Stomach (tissue), 19 donors: ENCODE results near the gene RPS5. TPM values are rescaled to one million over a fixed set of nuclear protein-coding genes. Genes with fewer than 3 reads are reported as not detected.
A peak's percentile ranks its signal among the peaks of the same experiment; 100 is the strongest.

Experiments
- DNase-seq, 2 donors: peaks; one replicate each; pipeline versions ENCODE4 v3.0.0 to v3.0.0-alpha.2; 2013 to 2019
- H3K27ac ChIP-seq, 5 donors: fragments of 200-600 bp in 4 of 5; sonication (generic) in 4 of 5; one replicate each; pipeline ENCODE4 v1.5.1; 2013 to 2019; ENCODE audit warnings: mild to moderate bottlenecking in 1 of 5, moderate library complexity in 1 of 5
- H3K27me3 ChIP-seq, 3 donors: fragments of 200-600 bp; sonication (generic); one replicate each; pipeline ENCODE4 v1.5.1; 2017 to 2019; ENCODE audit warnings: mixed run types in 1 of 3
- H3K36me3 ChIP-seq, 4 donors: fragments of 200-600 bp; sonication (generic); 1 replicate in 3 of 4; 2 replicates in 1 of 4; pipeline ENCODE4 v1.5.1; 2016 to 2019
- H3K4me1 ChIP-seq, 4 donors: fragments of 200-600 bp; sonication (generic); one replicate each; pipeline ENCODE4 v1.5.1; 2016 to 2019
- H3K4me3 ChIP-seq, 4 donors: fragments of 200-600 bp; sonication (generic) in 3 of 4; one replicate each; pipeline ENCODE4 v1.5.1; 2016 to 2019; ENCODE audit warnings: mild to moderate bottlenecking in 1 of 4
- H3K9me3 ChIP-seq, 4 donors: fragments of 200-600 bp; sonication (generic); one replicate each; pipeline ENCODE4 v1.5.1; 2016 to 2019
- EP300 ChIP-seq: sonication (generic); formaldehyde crosslinking; IDR thresholded peaks from one replicate; pipeline ENCODE4 v1.6.1; 2017; ENCODE audit warnings: antibody characterized with exemption
- POLR2A ChIP-seq, 4 donors: fragments of 450-650 bp; IDR thresholded peaks; one replicate each; pipeline ENCODE4 v1.6.1; 2016; ENCODE audit warnings: antibody characterized with exemption in 4 of 4, control low read depth in 2 of 4, mild to moderate bottlenecking in 1 of 4, moderate library complexity in 1 of 4
- POLR2AphosphoS5 ChIP-seq, 3 donors: sonication (generic); formaldehyde crosslinking; IDR thresholded peaks; one replicate each; pipeline ENCODE4 v1.6.1; 2016; ENCODE audit warnings: antibody characterized with exemption in 3 of 3
- WGBS, 5 donors: extraction: QIAGEN DNeasy Blood & Tissue Kit in 3 of 5; methylation state at CpG; one replicate each; pipeline versions ENCODE4 v1.1.5 to v1.1.7; 2013 to 2018; 5-methylcytosine and 5-hydroxymethylcytosine counted together
- intact Hi-C: fragments of 100-400 bp; cut with DNase I; formaldehyde crosslinking; loops from one replicate; pipeline ENCODE4 v1.15.1; 2023; ENCODE audit warnings: low total_unique reads
- long read RNA-seq, 10 donors: transcript quantifications; one replicate each; lab custom pipeline, GENCODE V29; 2026
- polyA plus RNA-seq, 3 donors: library from polyadenylated mRNA; stranded (reverse); fragments of 200-250 nt; gene quantifications; one replicate each; pipeline ENCODE4 v1.2.3, GENCODE V29; 2013
- total RNA-seq, 5 donors: library from RNA; depleted of rRNA; stranded (reverse); fragments of >200 nt; gene quantifications; one replicate each; pipeline versions ENCODE4 v1.1.0 to v1.2.3, GENCODE V29; 2014 to 2016
- TF ChIP-seq, protein P1 (sequence below), 7 experiments: fragments of 450-650 bp in 4 of 7; fragments of 200-600 bp in 3 of 7; sonication (generic) in 3 of 7; IDR thresholded peaks; one replicate each; pipeline ENCODE4 v1.5.1; 2016 to 2019; ENCODE audit warnings: antibody characterized with exemption in 7 of 7, control low read depth in 2 of 7, mild to moderate bottlenecking in 1 of 7
- donor health status: healthy with polysubstance abuse.
- donor health status: Bipolar disorder and iron deficiency.
- donor health status: healthy.

RPS5 gene
- total RNA-seq: 1,000 to 10,000 TPM in 3 of 5 donors, 100 to 1,000 TPM in 2; 801 to 1,605 (median 1,501) TPM
- polyA plus RNA-seq: 1,000 to 10,000 TPM; 1,495 to 2,322 (median 1,503) TPM
- long read RNA-seq, donor 1, transcript RPS5-206 (4 exons, 970 nt): minor isoform, 5 of 381 reads
- long read RNA-seq, donor 1, transcript RPS5-202 (5 exons, 1,520 nt): minor isoform, 21 of 381 reads
- long read RNA-seq, donor 1, transcript RPS5-201 (6 exons, 740 nt): major isoform, 291 of 381 reads
- long read RNA-seq, donor 1, partial matches to known transcripts: 53 of 381 reads
- long read RNA-seq, donor 1, other reads (novel, unspliced or antisense): 6 of 381 reads
- long read RNA-seq, donor 2, transcript RPS5-202 (5 exons, 1,520 nt): minor isoform, 20 of 446 reads
- long read RNA-seq, donor 2, transcript RPS5-201 (6 exons, 740 nt): major isoform, 377 of 446 reads
- long read RNA-seq, donor 2, partial matches to known transcripts: 41 of 446 reads
- long read RNA-seq, donor 2, other reads (novel, unspliced or antisense): 0 of 446 reads
- long read RNA-seq, donor 3, transcript RPS5-202 (5 exons, 1,520 nt): minor isoform, 28 of 413 reads
- long read RNA-seq, donor 3, transcript RPS5-207 (1 exons, 1,747 nt): minor isoform, 12 of 413 reads
- long read RNA-seq, donor 3, transcript RPS5-201 (6 exons, 740 nt): major isoform, 307 of 413 reads
- long read RNA-seq, donor 3, partial matches to known transcripts: 61 of 413 reads
- long read RNA-seq, donor 3, other reads (novel, unspliced or antisense): 0 of 413 reads
- long read RNA-seq, donor 4, transcript RPS5-201 (6 exons, 740 nt): major isoform, 31 of 37 reads
- long read RNA-seq, donor 4, transcript RPS5-202 (5 exons, 1,520 nt): minor isoform, 5 of 37 reads
- long read RNA-seq, donor 4, partial matches to known transcripts: 0 of 37 reads
- long read RNA-seq, donor 4, other reads (novel, unspliced or antisense): 0 of 37 reads
- long read RNA-seq, donor 5, transcript RPS5-201 (6 exons, 740 nt): major isoform, 429 of 600 reads
- long read RNA-seq, donor 5, transcript RPS5-202 (5 exons, 1,520 nt): minor isoform, 45 of 600 reads
- long read RNA-seq, donor 5, transcript RPS5-207 (1 exons, 1,747 nt): minor isoform, 11 of 600 reads
- long read RNA-seq, donor 5, transcript RPS5-206 (4 exons, 970 nt): minor isoform, 7 of 600 reads
- long read RNA-seq, donor 5, partial matches to known transcripts: 92 of 600 reads
- long read RNA-seq, donor 5, other reads (novel, unspliced or antisense): 10 of 600 reads
- long read RNA-seq, donor 6, transcript RPS5-201 (6 exons, 740 nt): major isoform, 1,195 of 1,506 reads
- long read RNA-seq, donor 6, transcript RPS5-202 (5 exons, 1,520 nt): minor isoform, 75 of 1,506 reads
- long read RNA-seq, donor 6, transcript RPS5-207 (1 exons, 1,747 nt): minor isoform, 7 of 1,506 reads
- long read RNA-seq, donor 6, transcript RPS5-206 (4 exons, 970 nt): minor isoform, 16 of 1,506 reads
- long read RNA-seq, donor 6, partial matches to known transcripts: 173 of 1,506 reads
- long read RNA-seq, donor 6, other reads (novel, unspliced or antisense): 31 of 1,506 reads
- long read RNA-seq, donor 7, transcript RPS5-202 (5 exons, 1,520 nt): minor isoform, 69 of 734 reads
- long read RNA-seq, donor 7, transcript RPS5-207 (1 exons, 1,747 nt): minor isoform, 17 of 734 reads
- long read RNA-seq, donor 7, transcript RPS5-201 (6 exons, 740 nt): major isoform, 479 of 734 reads
- long read RNA-seq, donor 7, partial matches to known transcripts: 148 of 734 reads
- long read RNA-seq, donor 7, other reads (novel, unspliced or antisense): 15 of 734 reads
- long read RNA-seq, donor 8, transcript RPS5-206 (4 exons, 970 nt): minor isoform, 7 of 776 reads
- long read RNA-seq, donor 8, transcript RPS5-202 (5 exons, 1,520 nt): minor isoform, 36 of 776 reads
- long read RNA-seq, donor 8, transcript RPS5-207 (1 exons, 1,747 nt): minor isoform, 17 of 776 reads
- long read RNA-seq, donor 8, transcript RPS5-201 (6 exons, 740 nt): major isoform, 594 of 776 reads
- long read RNA-seq, donor 8, partial matches to known transcripts: 109 of 776 reads
- long read RNA-seq, donor 8, other reads (novel, unspliced or antisense): 13 of 776 reads
- long read RNA-seq, donor 9, transcript RPS5-201 (6 exons, 740 nt): major isoform, 406 of 650 reads
- long read RNA-seq, donor 9, transcript RPS5-202 (5 exons, 1,520 nt): minor isoform, 32 of 650 reads
- long read RNA-seq, donor 9, transcript RPS5-206 (4 exons, 970 nt): minor isoform, 10 of 650 reads
- long read RNA-seq, donor 9, transcript RPS5-207 (1 exons, 1,747 nt): minor isoform, 28 of 650 reads
- long read RNA-seq, donor 9, partial matches to known transcripts: 171 of 650 reads
- long read RNA-seq, donor 9, other reads (novel, unspliced or antisense): 0 of 650 reads
- long read RNA-seq, donor 10, transcript RPS5-201 (6 exons, 740 nt): major isoform, 212 of 258 reads
- long read RNA-seq, donor 10, transcript RPS5-202 (5 exons, 1,520 nt): minor isoform, 12 of 258 reads
- long read RNA-seq, donor 10, partial matches to known transcripts: 26 of 258 reads
- long read RNA-seq, donor 10, other reads (novel, unspliced or antisense): 5 of 258 reads

DNA sequence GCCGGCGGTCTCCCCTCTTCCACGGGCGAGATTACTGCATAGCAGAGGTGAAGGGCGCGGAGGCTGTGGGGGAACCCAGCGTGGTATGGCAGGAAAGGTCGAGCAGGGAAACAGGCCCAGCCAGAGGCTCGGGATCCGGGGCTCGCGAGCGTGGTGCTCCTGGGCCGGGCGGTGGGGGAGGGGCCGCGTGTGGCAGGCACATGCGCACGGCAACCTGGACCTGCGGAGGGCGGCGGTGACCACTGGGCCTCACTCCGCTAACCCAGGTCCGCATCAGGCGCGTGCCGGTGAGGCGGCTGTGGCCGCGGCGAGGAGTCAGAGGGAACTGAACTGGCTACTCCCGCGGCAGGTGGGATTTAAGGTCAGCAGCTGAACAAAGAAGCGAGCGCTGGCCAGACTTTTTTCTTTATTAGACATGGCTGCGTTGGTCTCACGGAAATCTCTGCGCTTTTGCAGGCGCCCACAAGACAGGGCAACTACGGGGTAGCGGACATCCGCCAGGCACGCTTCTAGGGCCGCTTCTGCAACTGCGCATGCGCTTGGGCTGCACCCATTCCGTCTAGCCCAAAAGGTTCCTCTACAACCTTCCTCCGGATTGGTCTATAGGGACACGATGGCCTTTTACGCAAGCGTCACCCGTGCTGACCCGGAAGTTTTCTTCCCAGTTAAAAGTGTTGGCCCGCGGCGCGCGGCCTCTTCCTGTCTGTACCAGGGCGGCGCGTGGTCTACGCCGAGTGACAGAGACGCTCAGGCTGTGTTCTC, at the start of gene RPS5:
Gene RPS5, plus strand, starts transcription at position 694 of the 762 bp plus-strand sequence. CDS start 869 bp downstream, outside the sequence.
- 0 to 1% (median 0%) methylated on average over 42 to 64 of the region's 64 CpGs for WGBS, 5 donors
- H3K36me3 ChIP-seq: peaks cover 21 to 39% (median 38%) of the 10 kb centered on the region in 4 donors

DNA sequence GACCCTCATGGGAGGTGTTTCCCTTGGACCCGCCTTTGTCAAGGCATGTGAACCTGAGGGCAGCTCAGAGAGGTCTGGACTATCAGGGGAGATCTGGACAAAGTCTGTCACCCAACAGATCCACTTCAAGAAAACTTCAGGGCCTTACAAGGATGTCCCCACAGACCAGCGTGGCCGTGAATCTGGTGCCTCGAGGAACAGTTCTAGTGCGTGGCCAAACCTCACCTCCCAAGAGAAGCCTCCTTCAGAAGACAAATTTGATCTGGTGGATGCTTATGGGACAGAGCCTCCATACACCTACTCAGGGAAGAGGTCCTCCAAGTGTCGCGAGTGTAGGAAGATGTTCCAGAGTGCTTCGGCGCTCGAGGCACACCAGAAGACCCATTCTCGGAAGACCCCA, 48.7 kb upstream of the RPS5 start:
- Histone ChIP-seq H3K9me3 (peaks cover 0 to 17% (median 11%) of the 10 kb centered on the region in 4 donors), H3K36me3 (peaks cover 29 to 75% (median 68%) of the 10 kb centered on the region in 4 donors), H3K4me3 (no peak overlapping the region), H3K27ac (no peak overlapping the region), H3K27me3 (no peaks in the 10 kb centered on the region), H3K4me1 (no peaks in the 10 kb centered on the region)
- intact Hi-C loops: no loop called here
- TF ChIP-seq EP300 (no peak), POLR2AphosphoS5 (IDR thresholded peaks at IDR 0.05) (no peak), POLR2A (IDR thresholded peaks at IDR 0.05) (no peak)
- TF ChIP-seq, protein P1, sequence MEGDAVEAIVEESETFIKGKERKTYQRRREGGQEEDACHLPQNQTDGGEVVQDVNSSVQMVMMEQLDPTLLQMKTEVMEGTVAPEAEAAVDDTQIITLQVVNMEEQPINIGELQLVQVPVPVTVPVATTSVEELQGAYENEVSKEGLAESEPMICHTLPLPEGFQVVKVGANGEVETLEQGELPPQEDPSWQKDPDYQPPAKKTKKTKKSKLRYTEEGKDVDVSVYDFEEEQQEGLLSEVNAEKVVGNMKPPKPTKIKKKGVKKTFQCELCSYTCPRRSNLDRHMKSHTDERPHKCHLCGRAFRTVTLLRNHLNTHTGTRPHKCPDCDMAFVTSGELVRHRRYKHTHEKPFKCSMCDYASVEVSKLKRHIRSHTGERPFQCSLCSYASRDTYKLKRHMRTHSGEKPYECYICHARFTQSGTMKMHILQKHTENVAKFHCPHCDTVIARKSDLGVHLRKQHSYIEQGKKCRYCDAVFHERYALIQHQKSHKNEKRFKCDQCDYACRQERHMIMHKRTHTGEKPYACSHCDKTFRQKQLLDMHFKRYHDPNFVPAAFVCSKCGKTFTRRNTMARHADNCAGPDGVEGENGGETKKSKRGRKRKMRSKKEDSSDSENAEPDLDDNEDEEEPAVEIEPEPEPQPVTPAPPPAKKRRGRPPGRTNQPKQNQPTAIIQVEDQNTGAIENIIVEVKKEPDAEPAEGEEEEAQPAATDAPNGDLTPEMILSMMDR (IDR thresholded peaks at IDR 0.05): no peak
- no peak for DNase-seq
- 97 to 99% (median 98%) methylated on average over 11 of the region's 11 CpGs for WGBS, 5 donors

More for the DNA sequence above, at the start of gene RPS5:
- Histone ChIP-seq H3K27ac (peak within 1 kb of the TSS; percentile 93 to 98 (median 97)), H3K9me3 (no peaks in the 10 kb centered on the region), H3K4me1 (peaks cover 27 to 69% (median 55%) of the 10 kb centered on the region in 4 donors), H3K27me3 (no peaks in the 10 kb centered on the region), H3K4me3 (peak within 1 kb of the TSS; percentile 56 to 98 (median 87))
- peak; percentile 38 to 91 (median 84) for TF ChIP-seq POLR2AphosphoS5 (IDR thresholded peaks at IDR 0.05)
- TF ChIP-seq POLR2A (IDR thresholded peaks at IDR 0.05): peak in 2 of 4 donors; percentile 33 to 46
- TF ChIP-seq EP300: no peak
- TF ChIP-seq, protein P1 (IDR thresholded peaks at IDR 0.05): no peak
- intact Hi-C loops: no loop called here
- peak; percentile 96 to 99 for DNase-seq
